DMS 273 (cell line): ENCODE results near the gene RAPGEF2.
"Not testable (repeated sequence)": the region's sequence is repeated elsewhere in the genome, so short reads cannot be mapped to it uniquely, and the experiment has no call there.

Experiments used
- DNase-seq: peaks from one replicate; lab custom pipeline; 2025; ENCODE audit not compliant: unreplicated experiment; lab: John Stamatoyannopoulos, UW

Gene RAPGEF2

DNA sequence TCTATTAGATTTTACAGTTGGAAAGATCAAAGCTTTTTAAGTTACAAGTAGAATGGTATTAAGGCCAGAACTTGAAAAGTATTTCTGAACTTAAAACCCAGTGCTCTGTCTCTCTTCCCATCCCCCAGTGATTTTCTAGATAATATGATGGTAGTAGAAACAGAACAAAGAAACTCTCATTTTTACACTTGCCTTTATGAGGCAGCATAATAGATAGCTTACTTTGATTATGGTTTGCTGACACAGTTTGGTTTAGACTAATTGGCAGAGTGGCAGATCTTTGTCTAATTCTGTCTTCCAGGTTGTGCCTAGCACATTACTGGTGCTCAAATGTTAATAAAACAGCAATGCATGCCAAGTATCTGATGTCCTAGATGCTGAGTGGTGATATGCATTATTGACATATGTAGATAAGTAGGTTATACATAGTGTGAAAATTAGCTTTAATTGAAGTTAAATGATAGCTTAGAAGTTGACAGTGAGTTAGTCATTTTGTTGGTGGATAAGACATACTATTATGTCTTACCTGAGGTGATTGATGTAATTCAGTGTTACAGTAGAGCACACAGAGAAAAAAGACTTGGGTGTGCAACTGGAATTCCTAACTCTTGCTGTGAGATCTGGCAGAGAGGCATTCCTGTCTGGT is 4.3 kb upstream of the RAPGEF2 start:
- DNase-seq: no peak

DNA sequence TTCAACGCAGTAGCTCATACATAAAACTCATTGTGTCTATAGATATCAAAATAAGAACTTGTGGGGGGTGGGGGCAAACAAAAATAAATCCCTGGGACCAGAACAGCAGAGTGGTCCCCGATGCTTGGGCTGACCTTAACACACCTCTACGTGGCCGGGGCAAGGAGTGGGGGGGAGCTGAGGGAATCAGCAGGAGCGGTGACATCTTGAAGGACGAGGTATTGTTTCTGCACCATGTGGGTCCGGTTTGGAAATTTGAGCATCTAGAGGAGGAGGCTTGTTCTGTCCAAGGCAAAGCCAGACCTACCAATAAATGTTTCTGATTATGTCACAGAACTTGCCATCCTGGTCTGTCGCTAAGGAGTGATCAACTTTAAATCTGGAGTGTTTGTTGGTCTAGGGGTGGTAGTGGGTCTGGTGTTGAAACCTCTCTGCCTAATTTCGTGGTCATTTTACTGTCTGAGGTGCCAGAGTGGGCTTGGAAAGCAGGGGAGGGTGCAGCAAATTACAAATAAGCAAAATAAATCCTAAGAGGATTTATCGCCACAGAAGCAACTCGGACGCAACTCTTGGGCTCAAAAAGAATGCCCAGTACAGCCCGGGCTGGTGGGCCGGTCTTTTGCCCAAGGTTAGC is 774 bp upstream of the RAPGEF2 start:
- DNase-seq: peak; percentile 25

DNA sequence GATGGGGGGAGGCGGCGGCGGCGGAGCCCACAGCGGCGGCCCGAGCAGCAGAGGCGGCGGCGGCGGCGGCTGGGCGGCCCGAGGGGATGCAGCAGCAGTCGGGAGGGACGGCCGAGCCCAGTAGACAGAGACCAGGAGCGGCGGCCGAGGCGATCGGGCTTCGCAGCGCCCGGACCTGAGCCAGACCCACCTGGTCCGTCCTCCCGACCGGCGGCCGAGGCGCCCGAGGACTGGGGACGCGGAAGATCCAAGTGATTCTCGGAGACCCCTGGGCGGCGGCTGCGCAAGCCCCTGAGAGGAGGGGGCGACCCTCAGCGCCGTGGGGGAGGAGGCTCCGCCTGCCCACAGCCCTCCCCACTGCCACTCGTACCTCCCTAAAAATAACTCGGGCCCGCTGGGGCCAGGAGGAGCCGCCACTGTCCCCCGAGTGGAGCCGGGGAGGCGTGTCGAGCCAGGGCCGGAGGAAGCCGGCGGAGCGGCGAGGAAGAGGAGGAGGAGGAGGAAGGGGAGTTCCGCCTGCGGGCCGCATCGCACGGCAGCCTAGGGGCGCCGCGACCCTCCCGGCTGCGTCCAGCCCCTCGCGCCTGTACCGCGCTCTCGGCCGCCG is 608 bp downstream of the RAPGEF2 start:
- DNase-seq: peak; percentile 71

DNA sequence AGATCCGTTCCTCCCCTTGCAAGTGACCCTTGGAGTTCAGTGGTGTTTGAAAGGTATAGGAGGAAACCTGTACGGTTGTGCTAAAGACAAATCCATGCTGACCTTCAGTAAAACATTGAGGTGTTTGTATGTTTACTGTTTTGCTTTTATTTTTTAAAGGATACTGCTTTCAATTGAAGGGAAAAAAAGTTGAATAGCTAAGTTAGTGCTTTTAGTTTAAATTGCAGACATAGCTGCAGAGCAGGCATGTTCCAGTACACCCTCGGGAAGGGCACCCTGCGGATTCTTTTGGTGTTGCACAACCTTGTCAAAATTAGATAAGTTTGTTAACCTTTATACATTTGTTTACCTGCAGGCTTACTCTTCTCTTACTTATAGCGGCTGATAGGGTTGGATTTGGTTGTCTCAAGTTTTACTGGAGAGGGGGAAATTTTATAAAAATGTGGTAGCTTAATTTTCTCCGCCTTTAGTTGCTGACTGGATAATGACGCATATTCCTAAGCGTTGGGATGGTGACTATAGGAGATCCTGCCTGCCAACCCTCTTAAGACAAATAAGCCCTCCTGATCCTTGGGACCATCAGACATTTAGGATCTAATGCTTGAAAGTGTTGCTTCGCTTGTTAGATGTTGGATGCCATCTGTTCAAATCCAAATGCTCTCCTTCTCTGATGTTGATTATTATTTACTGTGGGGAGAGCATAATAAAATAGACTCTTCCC is 2.0 kb downstream of the RAPGEF2 start:
- peak; percentile 57 for DNase-seq

DNA sequence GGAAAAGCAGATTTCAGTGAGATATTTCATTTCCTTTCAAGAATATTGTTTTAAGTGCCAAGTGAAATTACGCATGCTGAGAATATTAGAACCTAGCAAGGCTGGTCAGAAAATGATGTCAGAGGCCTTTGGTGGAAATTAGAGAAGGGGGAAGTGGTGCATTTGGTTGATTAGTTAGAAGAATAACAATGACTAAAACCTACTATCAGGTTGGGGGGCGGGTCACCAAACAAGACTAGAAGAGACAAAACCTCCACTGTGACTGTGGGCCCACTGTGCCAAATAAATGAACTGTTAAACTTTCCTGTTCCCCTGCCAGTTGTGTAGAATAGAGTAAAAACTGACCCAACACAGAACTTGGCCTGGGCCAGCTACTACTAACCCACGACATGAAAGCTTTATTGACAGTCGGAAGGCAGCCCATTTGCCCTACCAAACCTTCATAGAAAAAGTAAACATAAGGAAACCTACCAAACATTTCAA is 2.9 kb downstream of the RAPGEF2 start:
- peak; percentile 12 for DNase-seq

DNA sequence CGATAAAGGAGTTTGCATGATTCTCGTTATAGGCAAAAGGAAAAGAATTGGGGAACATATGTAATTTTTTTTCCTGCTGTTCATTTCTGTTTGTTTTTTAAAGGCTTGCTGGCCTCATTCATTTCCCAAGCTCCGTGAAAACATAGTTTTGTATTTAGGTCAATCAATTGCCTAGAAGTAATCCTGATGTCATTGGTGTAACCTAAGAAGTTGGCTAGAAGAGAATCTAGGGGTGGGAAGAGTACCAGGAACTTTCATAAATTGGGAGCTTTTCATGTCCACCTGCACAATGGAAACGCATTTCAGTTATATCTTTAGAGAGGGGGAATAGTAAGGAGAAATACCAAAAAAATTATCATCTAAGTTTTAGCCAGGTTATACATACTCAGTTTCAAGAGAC is 3.8 kb downstream of the RAPGEF2 start:
- DNase-seq: peak; percentile 4

DNA sequence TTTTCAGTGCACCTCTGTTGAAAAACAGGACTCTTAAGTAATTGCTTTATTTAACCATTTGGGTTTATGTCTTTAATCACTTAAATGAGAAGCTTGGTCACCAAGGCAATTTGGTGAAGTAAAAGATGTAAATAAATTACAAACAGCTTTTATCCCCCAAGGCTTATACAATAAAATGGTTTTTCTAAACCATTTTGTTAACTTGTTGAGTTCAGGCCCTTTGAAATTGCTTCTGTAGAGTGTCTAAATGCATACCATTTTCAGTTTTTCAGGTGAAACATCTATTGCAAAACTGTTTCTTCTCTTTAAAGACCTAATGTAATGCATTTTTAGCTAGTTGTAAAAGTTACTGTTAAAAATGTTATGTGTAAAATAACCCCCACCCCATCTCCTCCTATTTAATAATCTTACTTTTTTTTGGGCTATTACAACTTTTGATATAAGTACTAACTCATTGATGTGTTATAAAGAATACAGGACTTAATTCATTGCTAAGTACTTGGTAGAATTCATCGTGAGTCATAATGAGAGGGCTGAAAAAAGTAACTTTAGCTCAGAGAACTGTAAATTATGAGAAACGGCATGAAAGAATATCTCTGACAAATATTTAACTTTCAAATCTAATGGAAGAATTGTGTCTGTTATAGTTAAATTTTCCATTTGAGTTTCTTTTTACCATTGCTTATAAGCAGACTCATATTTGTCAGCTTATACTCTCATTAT is 4.5 kb downstream of the RAPGEF2 start:
- no peak for DNase-seq

DNA sequence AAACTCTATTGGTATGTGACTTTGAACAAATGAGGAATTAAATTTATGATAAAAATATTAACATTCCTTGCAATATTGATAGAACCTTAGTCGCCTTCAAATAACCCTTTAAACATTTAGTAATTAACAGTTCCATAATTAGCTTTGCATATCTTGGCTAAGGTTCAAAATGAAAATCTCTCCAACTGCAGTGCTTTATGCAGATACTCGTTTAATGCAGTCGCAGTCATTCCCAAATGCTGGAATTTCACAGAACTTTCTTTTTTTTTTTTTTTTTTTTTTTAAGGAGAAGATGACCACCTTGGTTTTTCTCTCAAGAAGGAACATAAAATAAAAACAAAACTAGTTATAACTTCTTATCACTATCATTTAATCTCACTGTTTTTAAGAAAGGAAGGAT is 5.2 kb downstream of the RAPGEF2 start:
- no peak for DNase-seq

DNA sequence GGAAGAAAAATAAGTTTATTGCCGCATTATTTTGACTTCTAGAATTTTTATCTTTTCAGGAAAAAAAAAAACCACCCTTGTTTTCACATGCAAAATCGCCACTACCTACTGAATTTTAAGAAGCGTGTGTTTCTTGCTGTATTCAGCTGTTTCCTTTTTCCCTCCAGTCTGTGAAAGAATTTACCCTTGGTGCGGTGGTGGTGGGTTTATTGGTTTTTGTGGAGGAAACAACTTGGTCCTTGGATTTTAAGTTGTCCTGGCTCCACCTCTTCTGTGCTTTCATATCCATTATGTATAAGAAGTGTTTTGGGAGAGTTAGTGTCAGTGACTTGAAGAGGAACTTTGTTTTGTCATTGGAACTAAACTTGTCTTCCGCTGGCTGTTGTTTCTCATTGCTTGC is 8.1 kb downstream of the RAPGEF2 start:
- DNase-seq: no peak

DNA sequence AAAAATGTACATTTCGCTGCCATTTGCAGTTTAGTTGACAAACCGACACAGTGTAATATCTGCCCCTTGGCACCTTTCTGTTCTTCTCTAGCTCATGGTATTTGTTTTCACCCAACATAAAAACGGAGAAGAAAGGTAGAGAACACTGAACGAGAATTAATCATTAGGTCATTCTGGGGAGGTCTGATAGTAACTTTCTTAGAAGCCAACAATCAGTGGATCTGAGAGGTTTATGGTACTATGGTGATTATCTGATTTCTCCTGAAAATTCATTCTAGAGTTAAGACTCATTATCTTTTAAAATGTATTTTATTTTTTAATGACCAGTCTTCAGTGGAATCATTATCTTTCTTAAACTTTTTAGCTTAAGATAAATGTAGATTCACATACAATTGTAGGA is 8.5 kb downstream of the RAPGEF2 start:
- DNase-seq: no peak

DNA sequence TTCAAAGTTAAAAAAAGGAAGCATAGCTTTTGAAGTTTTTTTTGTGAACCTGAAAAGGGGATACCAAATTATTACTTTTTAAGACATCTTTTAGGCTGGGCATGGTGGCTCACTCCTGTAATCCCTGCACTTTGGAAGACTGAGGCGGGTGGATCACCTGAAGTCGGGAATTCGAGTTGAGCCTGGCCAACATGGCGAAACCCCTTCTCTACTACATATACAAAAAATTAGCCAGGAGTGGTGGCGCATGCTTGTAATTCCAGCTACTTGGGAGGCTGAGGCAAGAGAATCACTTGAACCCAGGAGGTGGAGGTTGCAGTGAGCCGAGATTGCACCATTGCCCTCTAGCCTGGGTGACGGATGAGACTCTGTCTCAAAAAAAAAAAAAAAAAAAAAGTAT is 10.5 kb downstream of the RAPGEF2 start:
- not testable (repeated sequence) for DNase-seq

DNA sequence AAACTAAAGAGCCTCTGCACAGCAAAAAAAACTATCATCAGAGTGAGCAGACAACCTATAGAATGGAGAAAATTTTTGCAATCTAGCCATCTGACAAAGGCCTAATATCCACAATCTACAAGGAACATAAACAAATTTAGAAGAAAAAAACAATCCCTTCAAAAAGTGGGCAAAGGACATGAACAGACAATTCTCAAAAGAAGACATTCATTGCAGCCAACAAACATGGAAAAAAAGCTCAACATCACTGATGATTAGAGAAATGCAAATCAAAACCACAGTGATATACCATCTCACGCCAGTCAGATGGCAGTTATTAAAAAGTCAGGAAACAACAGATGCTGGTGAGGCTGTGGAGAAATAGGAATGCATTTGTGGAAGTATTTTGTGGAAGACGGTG is 13.2 kb downstream of the RAPGEF2 start:
- DNase-seq: peak; percentile 65

DNA sequence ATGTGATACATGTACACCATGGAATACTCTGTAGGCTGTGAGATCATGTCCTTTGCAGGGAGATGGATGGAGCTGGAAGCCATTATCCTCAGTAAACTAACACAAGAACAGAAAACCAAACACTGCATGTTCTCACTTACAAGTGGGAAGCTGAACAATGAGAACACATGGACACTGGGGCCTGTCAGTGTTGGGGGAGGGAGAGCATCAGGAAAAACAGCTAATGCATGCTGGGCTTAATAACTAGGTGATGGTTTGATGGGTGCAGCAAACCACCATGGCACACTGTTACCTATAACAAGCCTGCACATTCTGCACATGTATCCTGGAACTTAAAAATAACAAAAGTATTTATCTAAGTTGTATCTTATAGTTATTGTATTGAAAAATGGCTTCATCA is 13.8 kb downstream of the RAPGEF2 start:
- DNase-seq: peak; percentile 51

DNA sequence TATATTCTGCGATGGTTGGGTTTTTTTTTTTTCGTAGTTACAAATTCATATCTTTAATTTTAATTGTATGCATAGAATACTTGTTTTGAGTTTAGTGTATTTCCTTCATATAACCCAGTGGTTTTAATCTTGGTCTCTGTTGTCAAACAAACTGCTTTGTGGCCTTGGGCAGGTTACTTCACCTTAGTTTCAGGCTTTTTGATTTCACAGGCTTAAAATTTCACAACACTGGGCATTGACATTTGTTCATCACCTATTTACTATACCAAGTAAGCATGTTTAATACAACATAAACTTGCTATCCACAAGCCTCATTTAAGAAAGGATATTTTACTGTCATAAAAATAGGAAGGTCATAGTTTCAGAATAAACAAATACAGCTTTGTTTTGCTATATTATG is 14.7 kb downstream of the RAPGEF2 start:
- DNase-seq: no peak

DNA sequence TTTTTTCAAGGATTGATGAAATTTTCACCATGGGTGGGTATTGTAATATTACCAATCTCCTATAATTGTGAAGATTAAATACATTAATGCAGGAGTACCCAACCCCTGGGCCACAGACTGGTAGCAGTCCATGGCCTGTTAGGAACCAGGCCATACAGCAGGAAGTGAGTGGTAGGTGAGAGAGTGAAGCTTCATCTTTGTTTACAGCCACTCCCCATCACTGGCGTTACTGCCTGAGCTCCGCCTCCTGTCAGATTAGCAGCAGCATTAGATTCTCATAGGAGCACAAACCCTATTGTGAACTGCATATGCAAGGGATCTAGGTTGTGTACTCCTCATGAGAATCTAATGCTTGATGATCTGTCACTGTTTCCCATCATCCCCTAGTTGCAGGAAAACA is 15.1 kb downstream of the RAPGEF2 start:
- DNase-seq: no peak

DNA sequence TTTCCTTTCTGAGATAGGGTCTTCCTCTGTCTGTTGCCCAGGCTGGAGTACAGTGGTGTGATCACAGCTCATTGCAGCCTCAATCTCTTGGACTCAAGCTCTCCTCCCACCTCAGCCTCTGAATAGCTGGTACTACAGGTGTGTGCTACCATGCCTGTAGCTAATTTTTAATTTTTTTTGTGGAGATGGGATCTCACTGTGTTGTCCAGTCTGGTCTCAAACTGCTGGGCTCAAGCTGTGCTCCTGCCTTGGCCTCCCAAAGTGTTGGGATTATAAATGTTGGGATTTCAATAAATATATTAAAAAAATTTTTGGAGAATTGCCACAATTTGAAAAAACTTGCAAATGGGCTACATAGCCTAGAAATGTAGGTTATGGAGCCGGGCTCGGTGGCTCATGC is 18.5 kb downstream of the RAPGEF2 start:
- no peak for DNase-seq

DNA sequence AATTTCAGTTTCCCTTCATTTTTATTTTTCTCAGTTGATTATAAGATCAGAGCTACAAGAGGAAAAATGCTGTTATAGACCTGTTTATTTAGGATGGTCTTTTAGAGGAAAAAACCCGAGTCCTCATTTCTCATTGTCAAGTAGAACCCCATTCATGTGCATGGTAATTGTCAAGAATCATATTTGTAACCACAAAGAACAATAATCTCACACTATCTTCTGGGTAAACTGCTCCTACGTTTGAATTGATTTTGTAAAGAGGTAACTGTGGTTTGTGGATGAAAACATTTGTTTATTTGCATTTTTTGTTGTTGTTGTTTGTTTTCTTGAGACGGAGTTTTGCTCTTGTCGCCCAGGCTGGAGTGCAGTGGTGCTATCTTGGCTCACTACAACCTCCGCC is 23.8 kb downstream of the RAPGEF2 start:
- DNase-seq: no peak

DNA sequence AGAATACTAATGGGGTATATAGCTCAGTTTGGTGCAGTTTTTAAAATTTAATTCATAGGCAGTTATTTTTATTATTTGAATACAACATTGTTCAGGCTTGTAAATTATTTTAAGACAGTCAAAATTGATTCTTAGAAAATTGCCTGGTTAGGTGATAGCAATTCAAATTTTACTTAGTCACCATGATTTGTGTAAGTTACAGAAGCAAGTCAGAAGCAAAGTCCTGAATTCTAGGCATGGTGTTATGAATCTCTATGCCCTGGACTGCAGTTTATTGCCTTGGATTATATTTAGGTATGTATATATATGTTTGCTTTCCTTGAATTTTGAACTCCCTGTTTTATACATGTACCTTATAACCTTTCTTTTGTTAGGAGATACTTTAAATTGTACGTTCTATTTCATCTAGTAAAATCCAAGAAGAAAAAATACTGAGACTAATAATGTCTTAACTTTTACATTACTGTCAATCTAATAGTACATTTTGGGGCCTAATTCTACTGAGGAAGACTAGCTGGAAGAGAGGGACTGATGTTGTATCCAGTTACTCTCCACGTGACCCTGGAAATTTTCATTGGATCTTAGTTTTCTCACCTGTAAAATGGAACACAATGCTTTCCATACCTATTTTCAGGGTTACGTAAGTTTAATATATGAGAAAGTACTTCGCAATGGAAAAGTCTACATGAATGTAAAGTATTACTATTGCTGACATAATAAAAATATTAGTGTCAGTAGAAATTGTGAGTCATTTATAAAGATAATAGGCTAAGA is 25.1 kb downstream of the RAPGEF2 start:
- no peak for DNase-seq

DNA sequence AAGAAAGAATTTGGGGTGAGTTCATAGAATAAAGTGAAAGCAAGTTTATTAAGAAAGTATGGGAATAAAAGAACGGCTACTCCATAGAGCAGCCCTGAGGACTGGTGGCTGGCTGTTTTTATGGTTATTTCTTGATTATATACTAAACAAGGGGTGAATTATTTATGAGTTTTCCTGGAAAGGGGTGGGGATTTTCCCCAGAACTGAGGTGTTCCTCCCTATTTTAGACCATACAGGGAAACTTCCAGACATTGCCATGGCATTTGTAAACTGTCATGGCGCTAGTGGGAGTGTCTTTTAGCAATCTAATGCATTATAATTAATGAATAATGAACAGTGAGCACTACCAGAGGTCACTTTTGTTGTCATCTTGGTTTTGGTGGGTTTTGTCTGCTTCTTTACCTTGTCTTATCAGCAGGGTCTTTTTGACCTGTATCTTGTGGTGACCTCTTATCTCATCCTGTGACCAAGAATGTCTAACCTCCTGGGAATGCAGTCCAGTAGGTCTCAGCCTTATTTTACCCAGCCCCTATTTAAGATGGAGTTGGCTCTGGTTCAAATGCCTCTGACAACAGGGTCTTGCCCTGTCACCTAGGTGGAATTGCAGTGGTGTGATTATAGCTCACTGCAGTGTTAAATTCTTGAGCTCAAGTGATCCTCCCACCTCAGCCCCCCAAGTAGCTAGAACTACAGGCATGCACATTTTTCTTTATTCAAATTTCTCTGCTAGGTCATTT is 27.1 kb downstream of the RAPGEF2 start:
- DNase-seq: no peak

DNA sequence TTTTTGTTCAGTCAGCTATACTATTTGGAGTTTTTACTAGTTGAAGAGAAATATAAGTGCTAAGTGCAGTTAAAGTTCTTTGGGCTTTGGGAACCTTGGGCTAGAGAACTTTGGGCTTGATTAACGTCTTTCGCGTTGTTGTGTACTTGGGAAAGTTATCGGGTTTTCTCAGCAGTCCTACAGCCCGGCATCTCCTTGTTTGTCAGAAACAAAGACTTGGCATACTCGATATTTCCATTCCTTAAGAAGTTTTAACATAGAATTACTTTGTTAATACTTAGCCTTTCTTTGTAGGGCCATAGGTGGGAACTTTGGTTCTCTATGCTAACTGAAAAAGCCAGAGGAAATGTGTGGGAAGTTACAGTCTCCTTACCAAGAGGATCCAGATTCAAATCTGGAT is 28.7 kb downstream of the RAPGEF2 start:
- DNase-seq: no peak
